Retinal pigment epithelial cell (primary cell): Measurements from ENCODE around the gene PI4K2B.

Source experiments
- DNase-seq: peaks from one replicate; pipeline ENCODE4 v3.0.0-alpha.2; 2010; ENCODE audit warnings: low read depth
- H3K4me3 ChIP-seq: 2 replicates; pipeline ENCODE4 v1.5.1; 2011; ENCODE audit warnings: mild to moderate bottlenecking, low read length, control low read depth, moderate library complexity
- CTCF ChIP-seq: conservative IDR thresholded peaks from 2 replicates; pipeline ENCODE4 v1.5.1; 2011; ENCODE audit warnings: low read depth, low read length, control low read depth, inconsistent platforms

PI4K2B gene

DNA sequence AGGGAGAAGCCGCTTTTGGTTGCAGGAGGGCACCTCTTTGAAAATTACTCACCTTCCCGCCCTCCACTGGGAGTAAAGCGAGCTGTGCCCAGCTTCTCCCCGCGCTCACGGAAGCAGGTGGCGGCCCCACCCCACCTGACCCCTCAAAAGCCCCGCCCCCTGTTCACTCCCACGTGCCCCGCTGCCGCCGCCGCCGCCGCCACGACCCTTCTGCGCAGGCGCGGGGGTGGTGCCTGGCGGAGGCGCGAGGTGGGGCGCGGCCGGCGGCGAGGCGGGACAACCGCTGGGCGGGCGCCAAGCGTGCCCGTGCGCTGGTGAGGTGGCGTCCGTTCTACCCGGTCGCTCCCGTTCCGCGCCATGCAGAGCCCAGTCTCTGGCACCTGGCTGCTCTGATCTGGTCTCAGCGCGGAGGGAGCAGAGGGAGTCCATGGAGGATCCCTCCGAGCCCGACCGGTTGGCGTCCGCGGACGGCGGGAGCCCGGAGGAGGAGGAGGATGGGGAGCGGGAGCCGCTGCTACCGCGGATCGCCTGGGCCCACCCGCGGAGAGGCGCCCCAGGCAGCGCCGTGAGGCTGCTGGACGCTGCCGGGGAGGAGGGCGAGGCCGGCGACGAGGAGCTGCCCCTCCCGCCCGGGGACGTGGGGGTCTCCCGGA lies at the start of gene PI4K2B:
PI4K2B (plus strand) TSS at position 297 of the 653 bp plus-strand sequence; CDS start at position 428, 131 bp downstream.
- H3K4me3 ChIP-seq: peak within 1 kb of the TSS; percentile 52
- no peak for TF ChIP-seq CTCF
- DNase-seq: peak; percentile 24

GRCh38 chr4:25184056-25184455 lies 49.8 kb upstream of the PI4K2B start:
- no peak for DNase-seq
- TF ChIP-seq CTCF: no peak
- no peak overlapping the region for H3K4me3 ChIP-seq

- DNase-seq: no peak
- TF ChIP-seq CTCF: no peak
- H3K4me3 ChIP-seq: no peak overlapping the region
Observed at GRCh38 chr4:25190407-25190806, 43.4 kb upstream of the PI4K2B start.

- DNase-seq: no peak
- TF ChIP-seq CTCF: no peak
- no peak overlapping the region for H3K4me3 ChIP-seq
Observed at GRCh38 chr4:25198713-25199112, 35.1 kb upstream of the PI4K2B start.

DNA sequence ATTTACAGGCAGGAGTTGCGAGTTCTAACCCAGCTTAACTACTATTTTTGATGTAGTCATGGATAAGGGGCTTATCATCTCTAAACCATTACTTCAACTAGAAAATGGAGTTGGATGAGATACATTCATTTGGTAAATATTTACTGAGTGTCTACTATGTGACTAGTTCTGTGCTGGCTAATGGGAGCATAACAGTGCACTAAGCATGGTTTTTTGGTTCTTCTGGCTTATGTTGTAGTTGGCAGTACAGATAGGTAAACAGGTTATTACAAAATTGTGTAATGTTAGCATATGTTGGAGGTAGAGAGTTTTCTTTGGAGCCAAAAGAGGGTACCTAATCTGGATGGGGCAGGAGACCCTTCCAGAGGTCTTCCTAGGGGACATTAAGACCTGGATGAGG lies 25.8 kb upstream of the PI4K2B start:
- no peak for DNase-seq
- no peak for TF ChIP-seq CTCF
- H3K4me3 ChIP-seq: no peak overlapping the region

DNA sequence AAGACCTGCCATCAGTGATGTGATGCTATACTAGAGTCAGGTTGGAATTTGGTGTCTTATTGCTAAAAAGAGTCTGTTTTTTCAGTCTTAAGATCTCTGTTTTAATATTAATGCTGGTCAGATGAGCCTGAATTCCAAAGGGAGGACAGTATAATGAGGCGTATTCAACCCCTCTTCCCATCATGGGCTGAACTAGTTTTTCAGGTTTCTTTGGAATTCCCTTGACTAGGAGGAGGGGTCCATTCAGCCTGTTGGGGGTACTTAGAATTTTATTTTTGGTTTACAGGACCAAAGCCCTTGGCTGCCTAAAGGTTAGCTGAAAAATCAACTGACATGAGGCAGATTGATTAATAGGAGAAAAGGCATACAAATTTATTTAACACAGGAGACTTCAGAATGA lies 24.1 kb upstream of the PI4K2B start:
- H3K4me3 ChIP-seq: no peak overlapping the region
- no peak for DNase-seq
- no peak for TF ChIP-seq CTCF

- no peak overlapping the region for H3K4me3 ChIP-seq
- DNase-seq: no peak
- no peak for TF ChIP-seq CTCF
Observed at GRCh38 chr4:25211721-25212120, 22.1 kb upstream of the PI4K2B start.
